Activated B cell treated with CpG ODN at 0.5 μM for 24 hours (primary cell): ENCODE measurements around the gene L3HYPDH. TPM values are rescaled to one million over a fixed set of nuclear protein-coding genes. Genes with fewer than 3 reads are reported as not detected.

Source experiments
- ATAC-seq: fragments of 200-7000 bp; cut with Tn5 transposase; one replicate; pipeline ENCODE4 v1.10.0; 2021; ENCODE audit warnings: low read depth, mild to moderate bottlenecking, moderate library complexity
- CTCF ChIA-PET: fragments of 350-600 bp; sonication (Branson Sonifier 250); formaldehyde crosslinking; loops from one replicate; lab custom pipeline; 2021; ENCODE audit warnings: antibody characterized with exemption; lab: Charles Lee
- POLR2A ChIA-PET: fragments of 350-600 bp; sonication (Branson Sonifier 250); formaldehyde crosslinking; loops from one replicate; lab custom pipeline; 2021; ENCODE audit warnings: antibody characterized with exemption; lab: Charles Lee
- DNase-seq: peaks from one replicate; pipeline ENCODE4 v3.0.0; 2022
- H3K27ac Mint-ChIP-seq: one replicate; pipeline ENCODE4 v1.8.0; 2020; ENCODE audit warnings: mixed read lengths
- H3K27me3 Mint-ChIP-seq: one replicate; pipeline ENCODE4 v1.8.0; 2021; ENCODE audit warnings: mixed read lengths
- H3K36me3 Mint-ChIP-seq: one replicate; pipeline ENCODE4 v1.8.0; 2021; ENCODE audit warnings: low read depth, mixed read lengths
- H3K4me1 Mint-ChIP-seq: one replicate; pipeline ENCODE4 v1.8.0; 2021; ENCODE audit warnings: mixed read lengths
- H3K4me3 Mint-ChIP-seq: one replicate; pipeline ENCODE4 v1.8.0; 2020; ENCODE audit warnings: mild to moderate bottlenecking, mixed read lengths
- H3K9me3 Mint-ChIP-seq: one replicate; pipeline ENCODE4 v1.8.0; 2020; ENCODE audit warnings: mixed read lengths
- intact Hi-C: fragments of 100-400 bp; cut with micrococcal nuclease; formaldehyde crosslinking; loops from one replicate; pipeline ENCODE4 v1.15.1; 2024
- total RNA-seq: library from RNA; stranded (reverse); gene quantifications from 2 replicates; pipeline ENCODE4 v1.2.3, GENCODE V29; 2022
- TF ChIP-seq, protein P1 (sequence below): fragments of 200-600 bp; IDR thresholded peaks from one replicate; pipeline ENCODE4 v1.8.0; 2022; ENCODE audit warnings: antibody characterized with exemption, mild to moderate bottlenecking

L3HYPDH gene
- total RNA-seq, 1 donor from 2014 or later: 30.2 TPM

GRCh38 chr14:59481407-59481806, 2.8 kb downstream of the L3HYPDH start:
- intact Hi-C loops: loop anchor here (5.0 to 10.0 kb wide), 6 partner anchors 483 to 1273 kb away; partner anchors contain the start of genes DACT1, DHRS7 and PSMA3
- Mint-ChIP-seq H3K27ac (no peak overlapping the region), H3K4me1 (peaks cover 50% of the 10 kb centered on the region), H3K27me3 (no peaks in the 10 kb centered on the region), H3K9me3 (no peaks in the 10 kb centered on the region), H3K36me3 (peaks cover 17% of the 10 kb centered on the region), H3K4me3 (peak overlapping the region; percentile 16)
- ATAC-seq: no peak
- ChIA-PET CTCF (no interaction called here), POLR2A (no interaction called here)
- no peak for DNase-seq
- TF ChIP-seq, protein P1, sequence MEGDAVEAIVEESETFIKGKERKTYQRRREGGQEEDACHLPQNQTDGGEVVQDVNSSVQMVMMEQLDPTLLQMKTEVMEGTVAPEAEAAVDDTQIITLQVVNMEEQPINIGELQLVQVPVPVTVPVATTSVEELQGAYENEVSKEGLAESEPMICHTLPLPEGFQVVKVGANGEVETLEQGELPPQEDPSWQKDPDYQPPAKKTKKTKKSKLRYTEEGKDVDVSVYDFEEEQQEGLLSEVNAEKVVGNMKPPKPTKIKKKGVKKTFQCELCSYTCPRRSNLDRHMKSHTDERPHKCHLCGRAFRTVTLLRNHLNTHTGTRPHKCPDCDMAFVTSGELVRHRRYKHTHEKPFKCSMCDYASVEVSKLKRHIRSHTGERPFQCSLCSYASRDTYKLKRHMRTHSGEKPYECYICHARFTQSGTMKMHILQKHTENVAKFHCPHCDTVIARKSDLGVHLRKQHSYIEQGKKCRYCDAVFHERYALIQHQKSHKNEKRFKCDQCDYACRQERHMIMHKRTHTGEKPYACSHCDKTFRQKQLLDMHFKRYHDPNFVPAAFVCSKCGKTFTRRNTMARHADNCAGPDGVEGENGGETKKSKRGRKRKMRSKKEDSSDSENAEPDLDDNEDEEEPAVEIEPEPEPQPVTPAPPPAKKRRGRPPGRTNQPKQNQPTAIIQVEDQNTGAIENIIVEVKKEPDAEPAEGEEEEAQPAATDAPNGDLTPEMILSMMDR: no peak

- intact Hi-C loops: loop anchor here (5.0 to 10.0 kb wide), 6 partner anchors 485 to 1275 kb away; partner anchors contain the start of genes DACT1, DHRS7 and PSMA3
- ATAC-seq (no peak), DNase-seq (no peak)
- TF ChIP-seq, protein P1: no peak
- POLR2A ChIA-PET: no interaction called here
- H3K27ac Mint-ChIP-seq: no peak overlapping the region
- H3K4me1 Mint-ChIP-seq: peaks cover 43% of the 10 kb centered on the region
- H3K36me3 Mint-ChIP-seq: peaks cover 25% of the 10 kb centered on the region
- H3K27me3 Mint-ChIP-seq: no peaks in the 10 kb centered on the region
- no peaks in the 10 kb centered on the region for H3K9me3 Mint-ChIP-seq
- no peak overlapping the region for H3K4me3 Mint-ChIP-seq
- CTCF ChIA-PET: no interaction called here
Measured at GRCh38 chr14:59480166-59480565, 4.0 kb downstream of the L3HYPDH start.

- ATAC-seq: no peak
- no peak for DNase-seq
- ChIA-PET POLR2A (no interaction called here), CTCF (no interaction called here)
- Mint-ChIP-seq H3K9me3 (no peaks in the 10 kb centered on the region), H3K27me3 (no peaks in the 10 kb centered on the region), H3K36me3 (peaks cover 36% of the 10 kb centered on the region), H3K27ac (no peak overlapping the region), H3K4me1 (peaks cover 37% of the 10 kb centered on the region), H3K4me3 (no peak overlapping the region)
- intact Hi-C loops: no loop called here
- TF ChIP-seq, protein P1: no peak
Measured at GRCh38 chr14:59478540-59478939, 5.7 kb downstream of the L3HYPDH start.

GRCh38 chr14:59475709-59476108, 8.5 kb downstream of the L3HYPDH start:
- TF ChIP-seq, protein P1: no peak
- POLR2A ChIA-PET: no interaction called here
- ATAC-seq (no peak), DNase-seq (no peak)
- H3K27me3 Mint-ChIP-seq: no peaks in the 10 kb centered on the region
- H3K9me3 Mint-ChIP-seq: no peaks in the 10 kb centered on the region
- peaks cover 43% of the 10 kb centered on the region for H3K36me3 Mint-ChIP-seq
- H3K4me3 Mint-ChIP-seq: no peak overlapping the region
- peaks cover 9% of the 10 kb centered on the region for H3K4me1 Mint-ChIP-seq
- H3K27ac Mint-ChIP-seq: no peak overlapping the region
- intact Hi-C loops: no loop called here
- CTCF ChIA-PET: no interaction called here

DNA sequence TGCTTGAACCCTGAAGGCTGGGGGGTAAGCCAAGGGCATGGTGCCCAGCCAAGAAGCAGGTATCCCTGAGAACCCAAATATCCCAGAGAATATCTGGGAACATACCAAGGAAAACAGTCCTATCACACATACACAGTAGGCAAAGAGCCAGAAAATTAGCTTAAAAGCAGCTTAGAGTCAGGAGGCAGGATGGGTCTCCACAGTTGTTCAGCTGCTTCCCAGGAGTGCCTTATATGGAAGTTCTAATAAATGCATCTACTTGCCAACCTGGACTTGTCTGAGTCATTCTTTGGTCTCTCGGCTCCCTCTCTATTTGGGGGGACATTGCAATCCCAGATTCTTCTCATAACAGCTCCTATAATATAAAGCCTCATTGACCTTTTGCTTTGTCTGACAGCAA, 10.0 kb downstream of the L3HYPDH start:
- no peak for ATAC-seq
- ChIA-PET CTCF (interaction anchor here (0.9 kb wide), 1 partner anchor 10 kb away, joined by 3 read pairs; the partner anchor contains the start of genes JKAMP and L3HYPDH), POLR2A (interaction anchor here (1.5 kb wide), 1 partner anchor 10 kb away, joined by 4 read pairs; the partner anchor contains the start of genes JKAMP and L3HYPDH)
- Mint-ChIP-seq H3K27me3 (no peaks in the 10 kb centered on the region), H3K9me3 (no peaks in the 10 kb centered on the region), H3K4me1 (peaks cover 2% of the 10 kb centered on the region), H3K4me3 (no peak overlapping the region), H3K27ac (no peak overlapping the region), H3K36me3 (peaks cover 43% of the 10 kb centered on the region)
- intact Hi-C loops: no loop called here
- TF ChIP-seq, protein P1: no peak
- no peak for DNase-seq
